GM23338 (cell line): ENCODE data around the gene SORCS2.

Experiments
- CREB1 ChIP-seq: fragments of 250-450 bp; sonication (Bioruptor Pico); IDR thresholded peaks from 2 replicates; pipeline ENCODE4 v1.5.0; 2020; ENCODE audit warnings: low read depth, mild to moderate bottlenecking, moderate library complexity
- CTCF ChIP-seq, 2 experiments: fragments of 200-600 bp in 1 of 2; sonication (generic) in 1 of 2; conservative IDR thresholded peaks; 2 replicates each; pipeline versions ENCODE4 v1.5.1 to v1.6.1; 2016 to 2017; ENCODE audit warnings: antibody characterized with exemption in 2 of 2, low read depth in 2 of 2, mild to moderate bottlenecking in 2 of 2, moderate library complexity in 1 of 2
- ETS1 ChIP-seq: IDR thresholded peaks from 2 replicates; pipeline ENCODE4 v1.6.1; 2016; ENCODE audit warnings: antibody characterized with exemption
- EZH2 ChIP-seq: fragments of 200-600 bp; sonication (generic); IDR thresholded peaks from one replicate; pipeline ENCODE4 v1.8.0; 2017; ENCODE audit warnings: antibody characterized with exemption, mild to moderate bottlenecking, low read depth; ENCODE audit not compliant: unreplicated experiment
- EZH2phosphoT487 ChIP-seq: fragments of 200-600 bp; sonication (generic); IDR thresholded peaks from one replicate; pipeline ENCODE4 v1.8.1; 2018; ENCODE audit warnings: antibody characterized with exemption; ENCODE audit not compliant: unreplicated experiment
- JUNB ChIP-seq: IDR thresholded peaks from one replicate; pipeline ENCODE4 v1.6.1; 2016; ENCODE audit warnings: antibody characterized with exemption; ENCODE audit not compliant: unreplicated experiment
- NANOG ChIP-seq: IDR thresholded peaks from 2 replicates; pipeline ENCODE4 v1.6.1; 2016; ENCODE audit warnings: antibody characterized with exemption, borderline replicate concordance
- POLR2AphosphoS5 ChIP-seq: IDR thresholded peaks from 2 replicates; pipeline ENCODE4 v1.6.1; 2016; ENCODE audit warnings: antibody characterized with exemption, low read depth
- ZNF114 ChIP-seq: fragments of 250-450 bp; sonication (Bioruptor Pico); IDR thresholded peaks from 2 replicates; pipeline ENCODE4 v1.5.0; 2020; ENCODE audit warnings: mild to moderate bottlenecking, moderate library complexity
- ZNF331 ChIP-seq: fragments of 250-450 bp; sonication (Bioruptor Pico); IDR thresholded peaks from 2 replicates; pipeline ENCODE4 v1.5.0; 2020; ENCODE audit warnings: low read depth, mild to moderate bottlenecking, moderate library complexity
- ZNF462 ChIP-seq: fragments of 250-450 bp; sonication (Bioruptor Pico); IDR thresholded peaks from 2 replicates; pipeline ENCODE4 v1.5.0; 2020; ENCODE audit warnings: mild to moderate bottlenecking, moderate library complexity
- TF ChIP-seq, protein P1 (sequence below): IDR thresholded peaks from one replicate; pipeline ENCODE4 v1.6.1; 2018; ENCODE audit warnings: antibody characterized with exemption; ENCODE audit not compliant: unreplicated experiment

DNA sequence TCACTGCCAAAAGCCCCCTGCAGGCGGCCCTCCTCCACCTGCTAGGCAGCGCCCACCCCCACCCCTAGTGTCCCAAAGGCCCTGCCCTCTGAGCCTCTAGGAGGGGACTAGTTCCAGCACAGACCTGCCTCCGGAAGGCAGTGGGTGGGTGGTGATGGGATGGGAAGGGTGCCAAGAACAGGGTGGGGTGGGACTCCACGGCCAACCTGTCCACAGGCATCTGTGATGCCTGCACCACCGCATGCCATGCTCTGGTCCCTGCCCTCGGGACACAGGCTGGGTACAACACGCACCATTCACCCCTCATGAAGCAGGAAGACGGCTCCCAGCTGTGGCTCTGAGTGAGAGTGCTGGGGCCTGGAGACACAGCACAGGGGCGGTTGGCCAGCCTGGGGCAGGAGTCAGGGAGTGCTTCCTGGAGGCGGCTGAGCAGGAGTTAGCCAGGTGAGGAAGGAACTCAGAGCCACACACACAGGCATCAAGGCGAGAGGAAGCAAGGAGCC, 485.5 kb downstream of the SORCS2 start:
- TF ChIP-seq CTCF (conservative IDR thresholded peaks at IDR 0.05; ENCODE audit: low read depth in 2 of 2) (no peak), EZH2phosphoT487 (no peak), POLR2AphosphoS5 (no peak), EZH2 (no peak), JUNB (no peak), ZNF114 (CRISPR knock-in tag) (no peak), NANOG (no peak), CREB1 (CRISPR knock-in tag) (no peak), ETS1 (no peak), ZNF462 (CRISPR knock-in tag) (no peak), ZNF331 (no peak)
- TF ChIP-seq, protein P1, sequence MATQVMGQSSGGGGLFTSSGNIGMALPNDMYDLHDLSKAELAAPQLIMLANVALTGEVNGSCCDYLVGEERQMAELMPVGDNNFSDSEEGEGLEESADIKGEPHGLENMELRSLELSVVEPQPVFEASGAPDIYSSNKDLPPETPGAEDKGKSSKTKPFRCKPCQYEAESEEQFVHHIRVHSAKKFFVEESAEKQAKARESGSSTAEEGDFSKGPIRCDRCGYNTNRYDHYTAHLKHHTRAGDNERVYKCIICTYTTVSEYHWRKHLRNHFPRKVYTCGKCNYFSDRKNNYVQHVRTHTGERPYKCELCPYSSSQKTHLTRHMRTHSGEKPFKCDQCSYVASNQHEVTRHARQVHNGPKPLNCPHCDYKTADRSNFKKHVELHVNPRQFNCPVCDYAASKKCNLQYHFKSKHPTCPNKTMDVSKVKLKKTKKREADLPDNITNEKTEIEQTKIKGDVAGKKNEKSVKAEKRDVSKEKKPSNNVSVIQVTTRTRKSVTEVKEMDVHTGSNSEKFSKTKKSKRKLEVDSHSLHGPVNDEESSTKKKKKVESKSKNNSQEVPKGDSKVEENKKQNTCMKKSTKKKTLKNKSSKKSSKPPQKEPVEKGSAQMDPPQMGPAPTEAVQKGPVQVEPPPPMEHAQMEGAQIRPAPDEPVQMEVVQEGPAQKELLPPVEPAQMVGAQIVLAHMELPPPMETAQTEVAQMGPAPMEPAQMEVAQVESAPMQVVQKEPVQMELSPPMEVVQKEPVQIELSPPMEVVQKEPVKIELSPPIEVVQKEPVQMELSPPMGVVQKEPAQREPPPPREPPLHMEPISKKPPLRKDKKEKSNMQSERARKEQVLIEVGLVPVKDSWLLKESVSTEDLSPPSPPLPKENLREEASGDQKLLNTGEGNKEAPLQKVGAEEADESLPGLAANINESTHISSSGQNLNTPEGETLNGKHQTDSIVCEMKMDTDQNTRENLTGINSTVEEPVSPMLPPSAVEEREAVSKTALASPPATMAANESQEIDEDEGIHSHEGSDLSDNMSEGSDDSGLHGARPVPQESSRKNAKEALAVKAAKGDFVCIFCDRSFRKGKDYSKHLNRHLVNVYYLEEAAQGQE, result no peak
